WERI-Rb-1 (cell line): ENCODE measurements around the gene CACYBP.

Experiments
- DNase-seq: peaks from one replicate; pipeline ENCODE4 v3.0.0-alpha.2; 2020
- H3K27ac ChIP-seq: fragments of 250-450 bp; sonication (Bioruptor Pico); 2 replicates; pipeline ENCODE4 v1.5.1; 2020; ENCODE audit warnings: mild to moderate bottlenecking, moderate library complexity
- H3K27me3 ChIP-seq: fragments of 250-450 bp; sonication (Bioruptor Pico); 2 replicates; pipeline ENCODE4 v1.5.1; 2021; ENCODE audit warnings: mild to moderate bottlenecking, low read depth, moderate library complexity; ENCODE audit not compliant: insufficient read depth, severe bottlenecking
- H3K36me3 ChIP-seq: fragments of 250-450 bp; sonication (Bioruptor Pico); 2 replicates; pipeline ENCODE4 v1.5.1; 2020; ENCODE audit warnings: mild to moderate bottlenecking, moderate library complexity
- H3K4me3 ChIP-seq: 2 replicates; pipeline ENCODE4 v1.5.1; 2011; ENCODE audit warnings: low read depth, mild to moderate bottlenecking, control low read depth, low read length
- H3K9me3 ChIP-seq: fragments of 250-450 bp; sonication (Bioruptor Pico); 2 replicates; pipeline ENCODE4 v1.5.1; 2021; ENCODE audit warnings: mild to moderate bottlenecking, moderate library complexity; ENCODE audit not compliant: severe bottlenecking
- TF ChIP-seq, protein P1 (sequence below): IDR thresholded peaks from 2 replicates; pipeline ENCODE4 v1.5.1; 2011; ENCODE audit warnings: low read depth, mild to moderate bottlenecking, control low read depth, inconsistent platforms, low read length

Gene CACYBP

DNA sequence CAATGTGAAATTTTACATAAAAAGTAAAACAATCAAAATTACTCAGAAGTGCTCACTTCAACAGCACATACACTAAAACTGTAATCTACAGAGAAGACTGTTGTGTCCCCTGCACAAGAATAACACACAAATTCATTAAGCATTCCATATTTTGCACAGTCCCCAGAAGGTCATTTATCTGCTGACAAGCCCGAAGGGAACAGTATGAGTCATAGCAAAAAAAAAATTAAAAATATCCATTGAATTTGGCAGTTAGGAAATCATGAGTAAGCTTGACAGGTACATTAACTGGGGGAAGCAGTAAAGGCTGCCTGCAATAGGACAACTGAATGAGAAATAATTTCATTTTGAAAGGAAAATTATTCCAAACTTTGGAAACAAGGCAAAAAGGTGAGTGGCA lies 3.3 kb upstream of the CACYBP start:
- no peak for DNase-seq
- Histone ChIP-seq H3K36me3 (peaks cover 10% of the 10 kb centered on the region), H3K27me3 (no peaks in the 10 kb centered on the region), H3K27ac (no peak overlapping the region), H3K9me3 (no peaks in the 10 kb centered on the region), H3K4me3 (no peak overlapping the region)
- TF ChIP-seq, protein P1, sequence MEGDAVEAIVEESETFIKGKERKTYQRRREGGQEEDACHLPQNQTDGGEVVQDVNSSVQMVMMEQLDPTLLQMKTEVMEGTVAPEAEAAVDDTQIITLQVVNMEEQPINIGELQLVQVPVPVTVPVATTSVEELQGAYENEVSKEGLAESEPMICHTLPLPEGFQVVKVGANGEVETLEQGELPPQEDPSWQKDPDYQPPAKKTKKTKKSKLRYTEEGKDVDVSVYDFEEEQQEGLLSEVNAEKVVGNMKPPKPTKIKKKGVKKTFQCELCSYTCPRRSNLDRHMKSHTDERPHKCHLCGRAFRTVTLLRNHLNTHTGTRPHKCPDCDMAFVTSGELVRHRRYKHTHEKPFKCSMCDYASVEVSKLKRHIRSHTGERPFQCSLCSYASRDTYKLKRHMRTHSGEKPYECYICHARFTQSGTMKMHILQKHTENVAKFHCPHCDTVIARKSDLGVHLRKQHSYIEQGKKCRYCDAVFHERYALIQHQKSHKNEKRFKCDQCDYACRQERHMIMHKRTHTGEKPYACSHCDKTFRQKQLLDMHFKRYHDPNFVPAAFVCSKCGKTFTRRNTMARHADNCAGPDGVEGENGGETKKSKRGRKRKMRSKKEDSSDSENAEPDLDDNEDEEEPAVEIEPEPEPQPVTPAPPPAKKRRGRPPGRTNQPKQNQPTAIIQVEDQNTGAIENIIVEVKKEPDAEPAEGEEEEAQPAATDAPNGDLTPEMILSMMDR: no peak

GRCh38 chr1:174997041-174997440 lies 2.7 kb upstream of the CACYBP start:
- no peaks in the 10 kb centered on the region for H3K9me3 ChIP-seq
- no peak for DNase-seq
- no peak overlapping the region for H3K27ac ChIP-seq
- H3K36me3 ChIP-seq: peaks cover 16% of the 10 kb centered on the region
- no peaks in the 10 kb centered on the region for H3K27me3 ChIP-seq
- TF ChIP-seq, protein P1: no peak
- no peak overlapping the region for H3K4me3 ChIP-seq

DNA sequence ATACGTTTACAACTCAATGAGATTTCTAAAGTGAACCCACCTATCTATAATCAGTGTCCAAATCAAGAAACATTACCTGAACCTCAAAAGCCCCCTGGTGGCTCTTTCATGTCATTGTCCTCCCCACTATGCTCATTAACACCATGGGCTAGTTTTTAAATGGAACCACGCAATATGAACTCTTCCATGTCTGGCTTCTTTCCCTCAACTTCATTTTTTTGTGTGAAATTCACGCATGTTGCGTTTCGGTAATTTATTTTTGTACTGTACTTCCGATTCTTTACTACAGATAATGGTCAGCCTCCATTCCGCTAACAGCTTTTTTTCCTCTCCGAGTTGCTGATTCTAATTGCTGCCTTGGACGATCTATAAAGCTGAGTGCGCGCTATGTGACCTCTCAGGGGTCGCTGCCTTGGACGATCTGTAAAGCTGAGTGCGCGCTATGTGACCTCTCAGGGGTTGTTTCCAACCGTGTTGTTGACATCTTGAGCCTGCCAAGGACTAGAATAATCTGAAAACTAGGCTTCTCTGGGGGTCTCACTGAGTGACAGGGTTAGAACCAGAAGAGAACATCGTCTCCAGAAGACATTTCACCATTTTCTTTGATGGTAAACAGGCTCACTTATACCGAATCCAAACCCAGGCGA lies 1.1 kb upstream of the CACYBP start:
- Histone ChIP-seq H3K36me3 (peaks cover 17% of the 10 kb centered on the region), H3K9me3 (no peaks in the 10 kb centered on the region), H3K27ac (peak overlapping the region; percentile 99), H3K27me3 (no peaks in the 10 kb centered on the region), H3K4me3 (peak overlapping the region; percentile 98)
- TF ChIP-seq, protein P1: peak; percentile 69
- peak; percentile 67 for DNase-seq

DNA sequence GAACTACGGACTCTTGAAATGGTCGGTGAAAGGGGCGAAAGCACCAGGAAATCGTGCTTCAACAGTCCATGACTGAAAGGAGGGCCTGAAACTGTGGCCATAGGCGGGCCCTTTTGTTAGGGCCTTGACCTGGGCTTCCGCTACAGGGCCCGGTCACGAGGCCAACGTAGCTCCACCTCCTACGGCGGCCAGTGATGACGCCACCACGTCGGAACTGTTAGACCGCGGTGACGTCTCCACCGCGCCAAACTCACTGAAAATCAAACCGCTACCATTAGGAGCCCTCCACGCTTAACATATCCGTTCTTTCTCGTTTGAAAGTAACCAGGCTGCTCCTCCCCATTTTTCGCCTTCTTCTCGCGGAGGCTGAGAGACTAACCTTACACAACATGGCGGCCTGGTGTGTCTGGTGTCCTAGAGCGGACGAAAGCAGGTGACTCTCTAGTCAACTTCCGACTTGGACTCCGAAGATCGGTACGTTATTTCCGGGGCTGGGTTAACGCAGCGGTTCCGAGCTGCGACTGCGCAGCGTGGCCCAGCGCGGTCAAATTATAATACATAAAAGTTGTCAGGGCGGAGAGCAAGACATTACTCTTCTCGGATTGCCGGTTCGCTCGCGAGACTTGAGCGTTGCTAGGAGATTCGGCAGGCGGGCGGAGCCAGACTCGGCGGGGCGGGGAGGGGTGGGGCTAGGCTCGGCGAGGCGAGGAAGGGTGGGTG lies 371 bp upstream of the CACYBP start:
- peaks cover 18% of the 10 kb centered on the region for H3K36me3 ChIP-seq

GRCh38 chr1:175000697-175001187 lies 995 bp downstream of the CACYBP start:
- no peaks in the 10 kb centered on the region for H3K27me3 ChIP-seq
- H3K36me3 ChIP-seq: peaks cover 32% of the 10 kb centered on the region
- TF ChIP-seq, protein P1: no peak
- H3K27ac ChIP-seq: peak overlapping the region; percentile 99
- H3K9me3 ChIP-seq: no peaks in the 10 kb centered on the region
- DNase-seq: no peak
- H3K4me3 ChIP-seq: peak overlapping the region; percentile 98

More for the DNA sequence above, 371 bp upstream of the CACYBP start:
- TF ChIP-seq, protein P1: no peak
- Histone ChIP-seq H3K27me3 (no peaks in the 10 kb centered on the region), H3K4me3 (peak overlapping the region; percentile 98), H3K9me3 (no peaks in the 10 kb centered on the region), H3K27ac (peak overlapping the region; percentile 99)
- peak; percentile 99 for DNase-seq
